Spinal cord (tissue), 10 donors: ENCODE data around the gene JAZF1. TPM values are rescaled to one million over a fixed set of nuclear protein-coding genes. Genes with fewer than 3 reads are reported as not detected.

Experiments
- DNase-seq, 6 donors: peaks; one replicate each; pipeline versions ENCODE4 v3.0.0 to v3.0.0-alpha.2; 2013 to 2015; ENCODE audit warnings: low spot score in 6 of 6, low read depth in 4 of 6
- H3K27ac ChIP-seq: one replicate; pipeline ENCODE4 v1.5.1; 2013; ENCODE audit warnings: low read depth, low read length, control low read depth
- H3K27me3 ChIP-seq: one replicate; pipeline ENCODE4 v1.6.1; 2013; ENCODE audit warnings: low read length; ENCODE audit not compliant: control insufficient read depth, insufficient read depth
- H3K36me3 ChIP-seq: one replicate; pipeline ENCODE4 v1.6.1; 2013; ENCODE audit warnings: low read length; ENCODE audit not compliant: control insufficient read depth, insufficient read depth
- H3K4me1 ChIP-seq: one replicate; pipeline ENCODE4 v1.6.1; 2013; ENCODE audit warnings: low read length; ENCODE audit not compliant: control insufficient read depth, insufficient read depth
- H3K4me3 ChIP-seq: one replicate; pipeline ENCODE4 v1.5.1; 2013; ENCODE audit warnings: low read depth, low read length, control low read depth
- H3K9me3 ChIP-seq: one replicate; pipeline ENCODE4 v1.6.1; 2013; ENCODE audit warnings: low read length; ENCODE audit not compliant: control insufficient read depth, insufficient read depth
- WGBS: methylation state at CpG from one replicate; pipeline ENCODE4 v1.1.5; 2013; ENCODE audit warnings: missing lambda C conversion rate; ENCODE audit not compliant: insufficient coverage; 5-methylcytosine and 5-hydroxymethylcytosine counted together
- polyA plus RNA-seq, 2 donors: library from polyadenylated mRNA; unstranded; fragments of 120-200 nt; gene quantifications; one replicate each; pipeline ENCODE4 v1.2.1, GENCODE V29; 2013; ENCODE audit not compliant: insufficient read length in 2 of 2
- total RNA-seq, 2 donors: library from RNA; depleted of rRNA in 1 of 2; stranded (reverse); fragments of 120-200 nt in 1 of 2; fragments of >200 nt in 1 of 2; gene quantifications; one replicate each; pipeline versions ENCODE4 v1.2.3 to v1.2.4, GENCODE V29; 2013 to 2014
- donor health status: healthy.

Gene JAZF1
- total and polyA plus RNA-seq, 4 donors: 20.7 to 66.0 (median 50.5) TPM

GRCh38 chr7:28160551-28160991 lies 20.0 kb downstream of the JAZF1 start:
- Histone ChIP-seq H3K27ac (no peak overlapping the region), H3K36me3 (peaks cover 4% of the 10 kb centered on the region), H3K4me1 (no peaks in the 10 kb centered on the region), H3K27me3 (no peaks in the 10 kb centered on the region), H3K9me3 (no peaks in the 10 kb centered on the region), H3K4me3 (no peak overlapping the region)
- DNase-seq: no peak
- WGBS: 74% methylated on average over 4 of the region's 4 CpGs

GRCh38 chr7:28157831-28158416 lies 22.7 kb downstream of the JAZF1 start:
- DNase-seq: no peak
- no peak overlapping the region for H3K4me3 ChIP-seq
- H3K27ac ChIP-seq: no peak overlapping the region
- WGBS: 89% methylated on average over 2 of the region's 7 CpGs
- H3K27me3 ChIP-seq: no peaks in the 10 kb centered on the region
- no peaks in the 10 kb centered on the region for H3K9me3 ChIP-seq
- peaks cover 4% of the 10 kb centered on the region for H3K36me3 ChIP-seq
- H3K4me1 ChIP-seq: no peaks in the 10 kb centered on the region

- Histone ChIP-seq H3K36me3 (peaks cover 4% of the 10 kb centered on the region), H3K27ac (no peak overlapping the region), H3K4me3 (no peak overlapping the region), H3K27me3 (no peaks in the 10 kb centered on the region), H3K9me3 (no peaks in the 10 kb centered on the region), H3K4me1 (no peaks in the 10 kb centered on the region)
- no peak for DNase-seq
- 100% methylated on average over 1 of the region's 6 CpGs for WGBS
These were observed 23.4 kb downstream of the JAZF1 start for GRCh38 chr7:28157076-28157745.

GRCh38 chr7:28156401-28156800 lies 24.2 kb downstream of the JAZF1 start:
- WGBS: 100% methylated on average over 2 of the region's 4 CpGs
- no peak for DNase-seq
- no peaks in the 10 kb centered on the region for H3K27me3 ChIP-seq
- peaks cover 4% of the 10 kb centered on the region for H3K36me3 ChIP-seq
- no peaks in the 10 kb centered on the region for H3K9me3 ChIP-seq
- no peak overlapping the region for H3K27ac ChIP-seq
- H3K4me3 ChIP-seq: no peak overlapping the region
- no peaks in the 10 kb centered on the region for H3K4me1 ChIP-seq

- Histone ChIP-seq H3K4me3 (no peak overlapping the region), H3K27ac (no peak overlapping the region), H3K9me3 (no peaks in the 10 kb centered on the region), H3K27me3 (no peaks in the 10 kb centered on the region), H3K36me3 (peaks cover 4% of the 10 kb centered on the region), H3K4me1 (no peaks in the 10 kb centered on the region)
- WGBS: 89% methylated on average over 3 of the region's 3 CpGs
- no peak for DNase-seq
These were observed 24.6 kb downstream of the JAZF1 start for GRCh38 chr7:28155964-28156363.

- no CpG with 5 or more reads among the region's 3 CpGs for WGBS
- Histone ChIP-seq H3K27me3 (no peaks in the 10 kb centered on the region), H3K27ac (no peak overlapping the region), H3K36me3 (peaks cover 4% of the 10 kb centered on the region), H3K4me3 (no peak overlapping the region), H3K9me3 (no peaks in the 10 kb centered on the region), H3K4me1 (no peaks in the 10 kb centered on the region)
- DNase-seq: no peak
These were observed 25.5 kb downstream of the JAZF1 start for GRCh38 chr7:28155019-28155660.

GRCh38 chr7:28152594-28152993 lies 28.0 kb downstream of the JAZF1 start:
- no peak for DNase-seq

GRCh38 chr7:28151965-28152364 lies 28.6 kb downstream of the JAZF1 start:
- no peak for DNase-seq
- H3K4me1 ChIP-seq: no peaks in the 10 kb centered on the region
- no peaks in the 10 kb centered on the region for H3K27me3 ChIP-seq
- H3K36me3 ChIP-seq: no peaks in the 10 kb centered on the region
- H3K27ac ChIP-seq: no peak overlapping the region
- H3K9me3 ChIP-seq: no peaks in the 10 kb centered on the region
- WGBS: no CpG with 5 or more reads among the region's 4 CpGs
- H3K4me3 ChIP-seq: no peak overlapping the region

More at GRCh38 chr7:28152594-28152993, 28.0 kb downstream of the JAZF1 start:
- H3K4me1 ChIP-seq: no peaks in the 10 kb centered on the region
- WGBS: 80% methylated on average over 2 of the region's 4 CpGs
- H3K36me3 ChIP-seq: no peaks in the 10 kb centered on the region
- no peaks in the 10 kb centered on the region for H3K9me3 ChIP-seq
- H3K4me3 ChIP-seq: no peak overlapping the region
- no peak overlapping the region for H3K27ac ChIP-seq
- H3K27me3 ChIP-seq: no peaks in the 10 kb centered on the region

- Histone ChIP-seq H3K27me3 (no peaks in the 10 kb centered on the region), H3K9me3 (no peaks in the 10 kb centered on the region), H3K36me3 (no peaks in the 10 kb centered on the region), H3K4me1 (peaks cover under 1% of the 10 kb centered on the region), H3K4me3 (no peak overlapping the region), H3K27ac (no peak overlapping the region)
- WGBS: 41% methylated on average over 3 of the region's 8 CpGs
- no peak for DNase-seq
These were observed 31.1 kb downstream of the JAZF1 start for GRCh38 chr7:28149291-28150101.
